Liver (tissue), 3 donors: ENCODE data around the gene TSHR.

ENCODE experiments used
- CTCF ChIP-seq: fragments of 150-350 bp; IDR thresholded peaks from 2 replicates; pipeline ENCODE4 v1.5.1; 2017; ENCODE audit warnings: improper control_type of control experiment, low read depth, low read length; ENCODE audit not compliant: missing input control
- GABPA ChIP-seq, 2 donors: IDR thresholded peaks in 1 of 2; conservative IDR thresholded peaks in 1 of 2; 2 replicates each; pipeline ENCODE4 v1.6.1; 2016; ENCODE audit warnings: antibody characterized with exemption in 2 of 2, mild to moderate bottlenecking in 1 of 2, moderate library complexity in 1 of 2
- donor health status: healthy.
- donor health status: healthy.

- no peak for TF ChIP-seq CTCF
- TF ChIP-seq GABPA (IDR thresholded peaks at IDR 0.05 in 1 of 2, conservative IDR thresholded peaks at IDR 0.05 in 1 of 2), result no peak
These were observed 49.2 kb downstream of the TSHR start for GRCh38 chr14:81004575-81004974.
